HepG2 (cell line): ENCODE results near the gene SULT6B1.

Experiments used
- FLYWCH1 ChIP-seq: sonication (generic); formaldehyde crosslinking; IDR thresholded peaks from 2 replicates; pipeline ENCODE4 v1.8.1; 2023; ENCODE audit warnings: mild to moderate bottlenecking, missing genetic modification reagents
- MEIS2 ChIP-seq: sonication (generic); formaldehyde crosslinking; IDR thresholded peaks from 2 replicates; pipeline ENCODE4 v1.9.0; 2021; ENCODE audit warnings: mild to moderate bottlenecking, missing genetic modification reagents
- RXRB ChIP-seq: IDR thresholded peaks from 2 replicates; pipeline ENCODE4 v1.6.1; 2016; ENCODE audit warnings: borderline replicate concordance, missing genetic modification reagents, missing compliant biosample characterization
- SOX5 ChIP-seq: IDR thresholded peaks from 2 replicates; pipeline ENCODE4 v1.6.1; 2016; ENCODE audit warnings: borderline replicate concordance
- TF ChIP-seq, protein P1 (sequence below): IDR thresholded peaks from 2 replicates; pipeline ENCODE4 v1.6.1; 2016; ENCODE audit warnings: low read depth, borderline replicate concordance

DNA sequence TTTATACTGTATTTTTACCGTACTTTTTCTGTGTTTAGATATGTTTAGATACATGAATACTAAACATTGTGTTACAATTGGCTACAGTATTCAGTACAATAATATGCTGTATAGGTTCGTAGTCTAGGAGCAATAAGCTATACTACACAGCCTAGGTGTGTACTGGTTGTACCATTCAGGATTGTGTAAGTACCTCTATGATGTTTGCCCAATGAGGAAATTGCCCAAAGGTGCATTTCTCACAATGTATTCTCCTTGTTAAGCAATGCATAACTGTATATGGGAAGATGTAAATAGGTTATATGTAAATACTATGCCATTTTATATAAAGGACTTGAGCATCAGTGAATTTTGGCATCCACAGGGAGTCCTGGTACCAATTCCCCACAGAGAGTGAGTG is 42.4 kb downstream of the SULT6B1 start:
- no peak for TF ChIP-seq SOX5 (CRISPR knock-in tag)
- TF ChIP-seq, protein P1, sequence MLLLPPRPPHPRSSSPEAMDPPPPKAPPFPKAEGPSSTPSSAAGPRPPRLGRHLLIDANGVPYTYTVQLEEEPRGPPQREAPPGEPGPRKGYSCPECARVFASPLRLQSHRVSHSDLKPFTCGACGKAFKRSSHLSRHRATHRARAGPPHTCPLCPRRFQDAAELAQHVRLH: no peak
- TF ChIP-seq MEIS2 (CRISPR knock-in tag): no peak
- TF ChIP-seq FLYWCH1 (CRISPR knock-in tag): no peak
- TF ChIP-seq RXRB (CRISPR knock-in tag): no peak
